Spleen (tissue), 7 donors: Measurements from ENCODE around the gene PTX4.

Source experiments
- CTCF ChIP-seq, 11 experiments: fragments of 200-600 bp in 7 of 11; fragments of 450-650 bp in 4 of 11; sonication (generic) in 4 of 11; IDR thresholded peaks in 8 of 11; conservative IDR thresholded peaks in 3 of 11; 1 replicate in 7 of 11; 2 replicates in 4 of 11; pipeline versions ENCODE4 v1.4.0 to v1.8.0; 2016 to 2021; ENCODE audit warnings: antibody characterized with exemption in 11 of 11, inconsistent platforms in 4 of 11, mild to moderate bottlenecking in 1 of 11
- POLR2A ChIP-seq, 3 donors: fragments of 450-650 bp; IDR thresholded peaks; one replicate each; pipeline ENCODE4 v1.5.1; 2017; ENCODE audit warnings: antibody characterized with exemption in 3 of 3, mild to moderate bottlenecking in 1 of 3
- POLR2AphosphoS5 ChIP-seq, 3 donors: sonication (generic); formaldehyde crosslinking; IDR thresholded peaks; one replicate each; pipeline ENCODE4 v1.5.1; 2017; ENCODE audit warnings: antibody characterized with exemption in 3 of 3
- donor health status: DM: no; HTN: no; CAD: no; lungs with moderate emphysema.
- donor health status: DM: no; HTN: no; CAD: no.
- donor health status: DM: no; HTN: no; CAD: no.

- TF ChIP-seq CTCF (IDR thresholded peaks at IDR 0.05 in 8 of 11, conservative IDR thresholded peaks at IDR 0.05 in 3 of 11) = no peak
- no peak for TF ChIP-seq POLR2A (IDR thresholded peaks at IDR 0.05)
- TF ChIP-seq POLR2AphosphoS5 (IDR thresholded peaks at IDR 0.05) = no peak
These were observed 333 bp upstream of the PTX4 start for GRCh38 chr16:1489077-1489476.
